ENCODE data around the gene NQO2. TPM values are rescaled to one million over a fixed set of nuclear protein-coding genes. Genes with fewer than 3 reads are reported as not detected.

Gene NQO2, protein sequence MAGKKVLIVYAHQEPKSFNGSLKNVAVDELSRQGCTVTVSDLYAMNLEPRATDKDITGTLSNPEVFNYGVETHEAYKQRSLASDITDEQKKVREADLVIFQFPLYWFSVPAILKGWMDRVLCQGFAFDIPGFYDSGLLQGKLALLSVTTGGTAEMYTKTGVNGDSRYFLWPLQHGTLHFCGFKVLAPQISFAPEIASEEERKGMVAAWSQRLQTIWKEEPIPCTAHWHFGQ
- total RNA-seq (2022): 35.8 and 37.2 TPM in 2 replicates
- percentile 69 among the genes with signal in this experiment for Bru-seq, nascent RNA
- BruChase-seq, experiment 1, labeled RNA remaining after a 2-hour chase: percentile 71 among the genes with signal in this experiment
- percentile 69 among the genes with signal in this experiment for BruChase-seq, experiment 2, labeled RNA remaining after a 6-hour chase
- long read RNA-seq, full-length matches to known transcripts: 42 of 71 reads
- long read RNA-seq, partial matches to known transcripts: 2 of 71 reads
- long read RNA-seq, other reads (novel, unspliced or antisense): 27 of 71 reads

DNA sequence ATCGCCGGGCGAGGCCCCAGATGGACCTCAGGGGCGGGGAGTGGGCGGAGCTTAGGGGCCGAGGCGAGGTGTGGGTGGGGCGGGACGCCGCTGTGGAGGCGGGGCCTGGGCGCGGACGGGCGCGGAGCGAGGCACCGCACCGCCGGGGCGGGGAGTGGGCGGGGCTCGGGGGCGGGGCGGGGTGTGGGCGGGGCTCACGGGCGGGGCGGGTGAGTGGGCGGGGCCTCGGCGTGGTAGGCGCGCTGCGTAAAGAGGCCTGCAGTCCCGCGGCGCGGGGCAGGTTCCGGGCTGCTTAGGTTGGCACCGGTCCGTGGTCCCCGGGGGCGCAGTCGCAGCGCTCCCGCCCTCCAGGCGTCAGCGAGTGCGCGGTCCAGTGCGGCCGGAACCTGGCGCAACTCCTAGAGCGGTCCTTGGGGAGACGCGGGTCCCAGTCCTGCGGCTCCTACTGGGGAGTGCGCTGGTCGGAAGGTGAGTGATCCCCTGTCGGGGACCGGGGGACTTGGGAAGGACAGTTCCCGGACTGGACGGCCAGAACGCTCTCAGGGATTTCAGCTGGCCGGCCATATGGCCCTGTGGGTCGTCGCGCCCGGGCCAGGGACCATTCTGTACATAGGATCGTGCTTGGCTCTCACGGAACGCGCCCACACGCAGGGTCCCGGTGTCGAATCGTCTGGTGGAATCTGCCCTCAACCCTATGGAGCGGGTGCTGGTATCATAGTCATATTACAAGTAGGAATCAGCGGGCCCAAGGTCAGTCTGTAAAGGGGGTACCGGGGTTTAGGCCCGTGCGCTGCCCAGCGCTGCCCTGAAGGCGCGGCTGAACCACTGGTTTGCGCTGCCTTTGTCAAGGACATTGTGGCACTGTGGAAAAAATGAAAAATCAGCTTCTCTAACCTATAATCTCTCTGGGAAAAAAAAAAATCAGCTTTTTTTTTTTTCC, at the start of gene NQO2:
TSS of gene NQO2 (plus strand) at position 277 of the 940 bp plus-strand sequence. CDS start 6,659 bp downstream, outside the sequence.
- no peaks in the 10 kb centered on the region for H3K27me3 Mint-ChIP-seq (ENCODE audit: insufficient read depth, unreplicated experiment)
- peak within 1 kb of the TSS; percentile 62 for H3K4me3 ChIP-seq (ENCODE audit: low read depth, low read length)
- H3K9me3 ChIP-seq: no peaks in the 10 kb centered on the region
- peaks cover 7% of the 10 kb centered on the region for H3K4me1 Mint-ChIP-seq (ENCODE audit: low read depth, unreplicated experiment)
- no peaks in the 10 kb centered on the region for H3K9me3 Mint-ChIP-seq (ENCODE audit: unreplicated experiment)
- H3K27ac Mint-ChIP-seq (ENCODE audit: unreplicated experiment): peak within 1 kb of the TSS; percentile 72
- DNase-seq: peak; percentile 91 to 95
- H3K36me3 ChIP-seq (ENCODE audit: control insufficient read depth, insufficient read depth, low read length): no peaks in the 10 kb centered on the region; the same call in none of the 2 replicates
- CTCF ChIA-PET: interaction anchor here (0.6 to 1.4 kb wide), 9 partner anchors 9 to 398 kb away, joined by 3 to 21 read pairs (median 5); no protein-coding TSS in a partner anchor
- POLR2A ChIA-PET: interaction anchor here (0.5 to 1.8 kb wide), 36 partner anchors 10 to 1134 kb away, joined by 3 to 24 read pairs (median 7); partner anchors contain the start of genes RIPK1 and SERPINB1
- intact Hi-C loops (cut with micrococcal nuclease; ENCODE audit: unreplicated experiment): loop anchor here (1.0 to 5.0 kb wide), 4 partner anchors 23 to 247 kb away; partner anchors contain the start of gene BPHL
- H3K4me3 Mint-ChIP-seq (ENCODE audit: unreplicated experiment): peak within 1 kb of the TSS; percentile 83
- H3K36me3 Mint-ChIP-seq (ENCODE audit: insufficient read depth, unreplicated experiment): peaks cover 4% of the 10 kb centered on the region
- H3K4me1 ChIP-seq: no peaks in the 10 kb centered on the region
- H3K27me3 ChIP-seq (replicated peaks; ENCODE audit: control insufficient read depth, insufficient read depth, low read length): no peaks in the 10 kb centered on the region
- peak in 1 of 2 experiments; percentile 0 for TF ChIP-seq CTCF (IDR thresholded peaks at IDR 0.05; ENCODE audit: insufficient read depth in 1 of 2, low read depth in 1 of 2, low read length in 1 of 2, severe bottlenecking in 1 of 2, unreplicated experiment in 1 of 2)
- BruUV-seq (replicated peaks): TSS peak; percentile 56

GRCh38 chr6:2950713-2951112, 49.0 kb upstream of the NQO2 start:
- H3K36me3 ChIP-seq (ENCODE audit: control insufficient read depth, insufficient read depth, low read length): no peaks in the 10 kb centered on the region; the same call in 1 of the 2 replicates
- BruUV-seq (replicated peaks): no TSS peak
- H3K9me3 ChIP-seq: no peaks in the 10 kb centered on the region
- no peak for TF ChIP-seq CTCF (IDR thresholded peaks at IDR 0.05; ENCODE audit: insufficient read depth in 1 of 2, low read depth in 1 of 2, low read length in 1 of 2, severe bottlenecking in 1 of 2, unreplicated experiment in 1 of 2)
- no peaks in the 10 kb centered on the region for H3K9me3 Mint-ChIP-seq (ENCODE audit: unreplicated experiment)
- no peaks in the 10 kb centered on the region for H3K4me1 Mint-ChIP-seq (ENCODE audit: low read depth, unreplicated experiment)
- intact Hi-C loops (cut with micrococcal nuclease; ENCODE audit: unreplicated experiment): no loop called here
- H3K4me1 ChIP-seq: no peaks in the 10 kb centered on the region
- H3K4me3 ChIP-seq (ENCODE audit: low read depth, low read length): no peak overlapping the region
- H3K27me3 Mint-ChIP-seq (ENCODE audit: insufficient read depth, unreplicated experiment): no peaks in the 10 kb centered on the region
- H3K27me3 ChIP-seq (replicated peaks; ENCODE audit: control insufficient read depth, insufficient read depth, low read length): no peaks in the 10 kb centered on the region
- no peak for DNase-seq
- no peak overlapping the region for H3K4me3 Mint-ChIP-seq (ENCODE audit: unreplicated experiment)
- no peak overlapping the region for H3K27ac Mint-ChIP-seq (ENCODE audit: unreplicated experiment)
- POLR2A ChIA-PET: no interaction called here
- CTCF ChIA-PET: no interaction called here
- H3K36me3 Mint-ChIP-seq (ENCODE audit: insufficient read depth, unreplicated experiment): peaks cover 5% of the 10 kb centered on the region
